K562 (cell line): ENCODE results near the gene GPRC5A. TPM values are rescaled to one million over a fixed set of nuclear protein-coding genes. Genes with fewer than 3 reads are reported as not detected.

Source experiments
- ATAC-seq: fragments of 200-7000 bp; cut with Tn5 transposase; 3 replicates; pipeline ENCODE4 v1.9.1; 2020; ENCODE audit warnings: moderate library complexity
- BruUV-seq: library from RNA; stranded (reverse); fragments of 400-500 nt; replicated peaks from 2 replicates; lab custom pipeline; 2021; lab: Mats Ljungman, UMichigan
- CTCF ChIA-PET: fragments of 300-600 bp; formaldehyde crosslinking; extraction: SDS; loops from one replicate; lab custom pipeline; 2021; ENCODE audit warnings: low intra/inter-chr PET ratio; lab: Yijun Ruan, JAX
- POLR2A ChIA-PET: fragments of 300-600, 350-650 bp; sonication (Branson Sonifier 250); formaldehyde crosslinking; extraction: SDS; loops from one replicate; lab custom pipeline; 2021; ENCODE audit warnings: antibody characterized with exemption, inconsistent platforms; lab: Yijun Ruan, JAX
- DNase-seq, 4 experiments: peaks; one replicate each; pipeline versions ENCODE4 v3.0.0 to v3.0.0-alpha.2; 2011 to 2018; ENCODE audit warnings: low spot score in 3 of 4, mixed read lengths in 3 of 4; ENCODE audit errors: extremely low read depth in 1 of 4
- FAIRE-seq: peaks from 2 replicates; lab custom pipeline; 2011; peaks lifted over from hg19 to GRCh38; lab: Jason Lieb, UNC
- H2AFZ ChIP-seq: 2 replicates; pipeline ENCODE4 v1.6.0; 2011; ENCODE audit warnings: low read depth, low read length, control low read depth, inconsistent platforms
- H3K27ac ChIP-seq: fragments of 200-600 bp; 3 replicates; pipeline ENCODE4 v1.8.0; 2011; ENCODE audit warnings: low read depth, mild to moderate bottlenecking, control low read depth, inconsistent platforms, low read length, moderate library complexity, mixed read lengths; ENCODE audit errors: extremely low read depth
- H3K27me3 ChIP-seq, 2 experiments: fragments of 300-600 bp in 1 of 2; 2 replicates in 1 of 2; 3 replicates in 1 of 2; pipeline versions ENCODE4 v1.6.0 to v1.8.0; 2011; ENCODE audit warnings: inconsistent platforms in 2 of 2, low read length in 2 of 2, mild to moderate bottlenecking in 1 of 2, mixed read lengths in 1 of 2, moderate library complexity in 1 of 2; ENCODE audit not compliant: control insufficient read depth in 2 of 2, insufficient read depth in 2 of 2
- H3K36me3 ChIP-seq: fragments of 300-600 bp; 3 replicates; pipeline ENCODE4 v1.8.0; 2011; ENCODE audit warnings: mild to moderate bottlenecking, low read length, inconsistent platforms; ENCODE audit not compliant: control insufficient read depth, insufficient read depth
- H3K4me1 ChIP-seq, 2 experiments: fragments of 200-600 bp in 1 of 2; replicated peaks in 1 of 2; 2 replicates in 1 of 2; 3 replicates in 1 of 2; pipeline versions ENCODE4 v1.5.1 to v1.8.0; 2011; ENCODE audit warnings: inconsistent platforms in 2 of 2, low read length in 2 of 2, mild to moderate bottlenecking in 1 of 2, mixed read lengths in 1 of 2, moderate library complexity in 1 of 2; ENCODE audit not compliant: control insufficient read depth in 2 of 2, insufficient read depth in 2 of 2
- H3K4me2 ChIP-seq: 2 replicates; pipeline ENCODE4 v1.6.1; 2011; ENCODE audit warnings: low read length, control low read depth, inconsistent platforms, mixed read lengths; ENCODE audit not compliant: insufficient read depth
- H3K4me3 ChIP-seq: fragments of 200-600 bp; sonication (generic), shearing (Covaris generic); 2 replicates; pipeline ENCODE4 v1.5.1; 2016; ENCODE audit warnings: control low read depth, inconsistent platforms
- H3K79me2 ChIP-seq: fragments of 200-600 bp; 3 replicates; pipeline ENCODE4 v1.8.0; 2011; ENCODE audit warnings: low read length, inconsistent platforms; ENCODE audit not compliant: control insufficient read depth, insufficient read depth
- H3K9ac ChIP-seq, 2 experiments: 2 replicates each; pipeline versions ENCODE4 v1.6.0 to v1.6.1; 2011; ENCODE audit warnings: low read depth in 2 of 2, low read length in 2 of 2, control low read depth in 1 of 2, inconsistent platforms in 1 of 2, mild to moderate bottlenecking in 1 of 2, mixed read lengths in 1 of 2; ENCODE audit not compliant: insufficient read depth in 1 of 2
- H3K9me1 ChIP-seq: one replicate; pipeline ENCODE4 v1.6.0; 2011; ENCODE audit warnings: inconsistent platforms, mild to moderate bottlenecking, low read length, moderate library complexity; ENCODE audit not compliant: control insufficient read depth, insufficient read depth
- H3K9me3 ChIP-seq: replicated peaks from 2 replicates; pipeline ENCODE4 v1.5.1; 2011; ENCODE audit warnings: low read depth, low read length, inconsistent platforms; ENCODE audit not compliant: control insufficient read depth, insufficient read depth
- H4K20me1 ChIP-seq: replicated peaks from 2 replicates; pipeline ENCODE4 v1.6.1; 2011; ENCODE audit warnings: low read length, inconsistent platforms, mixed read lengths; ENCODE audit not compliant: control insufficient read depth, insufficient read depth
- CBFA2T3 ChIP-seq: fragments of 450-650 bp; IDR thresholded peaks from 2 replicates; pipeline ENCODE4 v1.6.1; 2017
- GABPB2 ChIP-seq: fragments of 250-450 bp; sonication (Bioruptor Pico); conservative IDR thresholded peaks from 2 replicates; pipeline ENCODE4 v1.5.1; 2021; ENCODE audit warnings: mild to moderate bottlenecking
- LCOR ChIP-seq: sonication (generic); formaldehyde crosslinking; IDR thresholded peaks from 2 replicates; pipeline ENCODE4 v1.8.0; 2022; ENCODE audit warnings: mild to moderate bottlenecking, missing genetic modification reagents
- NFIC ChIP-seq: fragments of 450-650 bp; IDR thresholded peaks from 2 replicates; pipeline ENCODE4 v1.6.1; 2017; ENCODE audit warnings: mild to moderate bottlenecking, inconsistent platforms
- RBM25 ChIP-seq: fragments of 200-400 bp; formaldehyde crosslinking; IDR thresholded peaks from 2 replicates; pipeline ENCODE4 v1.6.1; 2018; ENCODE audit warnings: low read length, low read depth, moderate library complexity; ENCODE audit not compliant: severe bottlenecking
- RNF2 ChIP-seq: sonication (generic); IDR thresholded peaks from 2 replicates; pipeline ENCODE4 v1.6.1; 2016
- WGBS: fragments of 100-300 bp; shearing (Covaris generic); methylation state at CpG from one replicate; pipeline ENCODE4 v1.1.6; 2016; ENCODE audit warnings: low coverage, mixed read lengths; ENCODE audit not compliant: insufficient coverage; ENCODE audit errors: missing lambda C conversion rate; 5-methylcytosine and 5-hydroxymethylcytosine counted together
- in situ Hi-C: fragments of 300-500 bp; cut with MboI; formaldehyde crosslinking; loops from 4 replicates; pipeline ENCODE4 v1.15.0; 2018; ENCODE audit warnings: inconsistent platforms, mixed read lengths
- intact Hi-C: fragments of 100-400 bp; cut with micrococcal nuclease; formaldehyde crosslinking; loops from 2 replicates; pipeline ENCODE4 v1.14.2; 2022
- polyA plus RNA-seq, 8 experiments: library from polyadenylated mRNA; depleted of rRNA in 4 of 8; stranded (reverse) in 5 of 8; unstranded in 3 of 8; fragments of >200 nt; fragmentation: Nextera tagmentation in 2 of 8; fragmentation: Illumina TruSeq in 1 of 8; extraction: Ambion mirVana in 2 of 8; extraction: Trizol in 1 of 8; gene quantifications; 2 replicates each; pipeline versions ENCODE4 v1.2.1 to v1.2.3, GENCODE V29; 2011 to 2014; ENCODE audit warnings: inconsistent platforms in 1 of 8, missing spikeins in 1 of 8
- total RNA-seq, 7 experiments: library from RNA; depleted of rRNA in 6 of 7; stranded (reverse); fragments of >200 nt in 6 of 7; fragmentation: Illumina TruSeq in 2 of 7; extraction: Trizol in 2 of 7; gene quantifications; 2 replicates each; pipeline versions ENCODE4 v1.2.1 to v1.2.3, GENCODE V29; 2011 to 2021; ENCODE audit warnings: low replicate concordance in 1 of 7

The GPRC5A gene
- total and polyA plus RNA-seq, 9 of the 15 experiments (the other 6 are each of a cell fraction or from before 2014, with no cell fraction given) = 0.01 to 0.64 (median 0.08) TPM; not detected in 6

DNA sequence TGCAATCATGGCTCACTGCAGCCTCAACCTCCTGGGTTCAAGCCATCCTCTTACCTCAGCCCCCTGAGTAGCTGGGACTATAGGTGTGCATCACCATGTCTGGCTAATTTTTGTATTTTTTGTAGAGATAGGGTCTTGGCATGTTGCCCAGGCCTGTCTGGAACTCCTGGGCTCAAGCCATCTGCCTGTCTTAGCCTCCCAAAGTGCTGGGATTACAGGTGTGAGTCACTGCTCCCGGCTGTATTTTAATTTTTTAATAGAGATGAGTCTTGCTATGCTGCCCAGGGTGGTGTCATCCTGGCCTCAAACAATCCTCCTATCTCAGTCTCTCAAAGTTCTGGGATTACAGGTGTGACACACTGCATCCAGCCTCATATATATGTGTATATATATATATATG, 31.7 kb upstream of the GPRC5A start:
- 0% methylated on average over 1 of the region's 1 CpG for WGBS
- ChIA-PET POLR2A (no interaction called here), CTCF (no interaction called here)
- H3K79me2 ChIP-seq = no peaks in the 10 kb centered on the region
- peak in 1 of 4 experiments; percentile 17 for DNase-seq
- no peak overlapping the region for H3K9ac ChIP-seq
- in situ Hi-C loops (no loop called here), intact Hi-C loops (no loop called here)
- H3K27me3 ChIP-seq = no peaks in the 10 kb centered on the region; a peak in 2 of 5 replicates
- no peak for FAIRE-seq
- no peak for ATAC-seq
- H3K4me1 ChIP-seq = no peaks in the 10 kb centered on the region
- no peak overlapping the region for H3K27ac ChIP-seq
- no peak overlapping the region for H3K4me2 ChIP-seq
- no peaks in the 10 kb centered on the region for H3K36me3 ChIP-seq
- TF ChIP-seq CBFA2T3 (peak; percentile 29), NFIC (peak; percentile 67), RNF2 (no peak), LCOR (CRISPR knock-in tag) (no peak)
- H3K9me1 ChIP-seq = no peaks in the 10 kb centered on the region
- no peak overlapping the region for H2AFZ ChIP-seq
- BruUV-seq = no TSS peak
- H3K4me3 ChIP-seq = no peak overlapping the region
- no peaks in the 10 kb centered on the region for H3K9me3 ChIP-seq
- H4K20me1 ChIP-seq = no peaks in the 10 kb centered on the region

DNA sequence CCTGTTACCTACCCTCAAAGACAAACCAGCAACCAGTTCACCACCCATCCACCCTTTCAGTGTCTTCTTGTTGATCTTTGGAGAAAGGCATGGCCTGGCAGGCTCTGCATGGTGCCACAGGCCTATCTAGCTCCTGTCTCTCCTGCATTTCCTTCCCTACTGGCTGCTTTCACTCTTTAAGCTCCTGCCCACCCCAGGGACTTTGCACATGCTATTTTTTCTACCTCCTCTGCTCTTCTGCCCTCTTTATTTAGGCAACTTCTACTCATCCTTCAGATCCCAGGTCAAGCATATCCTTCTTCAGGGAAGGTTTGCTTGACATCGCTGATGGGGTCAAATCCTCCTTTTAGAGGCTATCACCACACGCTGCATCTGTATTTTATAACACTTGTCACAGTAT, 27.1 kb upstream of the GPRC5A start:
- H2AFZ ChIP-seq = no peak overlapping the region
- CTCF ChIA-PET = no interaction called here
- H3K4me1 ChIP-seq = no peaks in the 10 kb centered on the region
- H3K4me2 ChIP-seq = no peak overlapping the region
- ATAC-seq = no peak
- TF ChIP-seq GABPB2 (no peak), RBM25 (peak; percentile 20)
- no TSS peak for BruUV-seq
- WGBS = 62% methylated on average over 2 of the region's 2 CpGs
- in situ Hi-C loops = no loop called here
- no peaks in the 10 kb centered on the region for H4K20me1 ChIP-seq
- no peaks in the 10 kb centered on the region for H3K36me3 ChIP-seq
- no peak overlapping the region for H3K4me3 ChIP-seq
- no peaks in the 10 kb centered on the region for H3K79me2 ChIP-seq
- no peaks in the 10 kb centered on the region for H3K9me3 ChIP-seq
- POLR2A ChIA-PET = interaction anchor here (0.5 kb wide), 1 partner anchor 35 kb away, joined by 3 read pairs; no protein-coding TSS in a partner anchor
- no peak for DNase-seq
- H3K9ac ChIP-seq = no peak overlapping the region
- H3K27me3 ChIP-seq = peaks cover 2 to 10% of the 10 kb centered on the region in 2 experiments; a peak in 4 of 5 replicates
- intact Hi-C loops = no loop called here
- H3K9me1 ChIP-seq = no peaks in the 10 kb centered on the region
- FAIRE-seq = no peak
- no peak overlapping the region for H3K27ac ChIP-seq
